Gastrocnemius medialis (tissue), 4 donors: Measurements from ENCODE around the gene RETN. TPM values are rescaled to one million over a fixed set of nuclear protein-coding genes. Genes with fewer than 3 reads are reported as not detected.

ENCODE experiments used
- ATAC-seq, 2 donors: fragments of 150-250 bp; one replicate each; pipeline ENCODE4 v1.9.1; 2016
- DNase-seq, 2 donors: peaks; one replicate each; pipeline ENCODE4 v3.0.0-alpha.2; 2019
- H3K27ac ChIP-seq, 4 donors: fragments of 200-600 bp; sonication (generic); 1 replicate in 1 of 4; 2 replicates in 3 of 4; pipeline ENCODE4 v1.5.1; 2016 to 2018; ENCODE audit warnings: mild to moderate bottlenecking in 2 of 4, moderate library complexity in 1 of 4
- H3K27me3 ChIP-seq, 3 donors: fragments of 200-600 bp; sonication (generic) in 2 of 3; 1 replicate in 1 of 3; 2 replicates in 2 of 3; pipeline versions ENCODE4 v1.5.1 to v1.6.0; 2016 to 2019; ENCODE audit warnings: mild to moderate bottlenecking in 1 of 3, moderate library complexity in 1 of 3
- H3K36me3 ChIP-seq, 2 donors: fragments of 200-600 bp; sonication (generic) in 1 of 2; one replicate each; pipeline ENCODE4 v1.5.1; 2017 to 2018
- H3K4me1 ChIP-seq, 2 donors: fragments of 200-600 bp; sonication (generic) in 1 of 2; one replicate each; pipeline ENCODE4 v1.5.1; 2016 to 2017; ENCODE audit warnings: mild to moderate bottlenecking in 2 of 2
- H3K4me3 ChIP-seq, 4 donors: fragments of 200-600 bp; sonication (generic) in 3 of 4; 1 replicate in 1 of 4; 2 replicates in 3 of 4; pipeline ENCODE4 v1.5.1; 2016 to 2019; ENCODE audit warnings: mild to moderate bottlenecking in 2 of 4
- H3K9me3 ChIP-seq, 3 donors: fragments of 200-600 bp; sonication (generic) in 2 of 3; 1 replicate in 1 of 3; 2 replicates in 2 of 3; pipeline ENCODE4 v1.5.1; 2016 to 2019
- POLR2A ChIP-seq, 2 donors: fragments of 450-650 bp; IDR thresholded peaks; one replicate each; pipeline ENCODE4 v1.6.1; 2017; ENCODE audit warnings: antibody characterized with exemption in 2 of 2, mild to moderate bottlenecking in 2 of 2, moderate library complexity in 2 of 2
- in situ Hi-C, 4 donors: fragments of 200-750 bp; cut with MboI; loops; one replicate each; pipeline versions ENCODE4 v1.15.0 to v1.8.0; 2017; ENCODE audit warnings: low sequenced_read_pairs in 4 of 4
- intact Hi-C: fragments of 100-400 bp; cut with DNase I; formaldehyde crosslinking; loops from one replicate; pipeline ENCODE4 v1.15.1; 2023; ENCODE audit warnings: low total_unique reads
- total RNA-seq, 4 donors: library from RNA; depleted of rRNA; stranded (reverse); fragments of >200 nt; gene quantifications; one replicate each; pipeline versions ENCODE4 v1.1.0 to v1.2.3, GENCODE V29; 2016
- TF ChIP-seq, protein P1 (sequence below), 5 experiments: fragments of 450-650 bp in 3 of 5; fragments of 200-600 bp in 2 of 5; sonication (generic) in 2 of 5; IDR thresholded peaks in 4 of 5; conservative IDR thresholded peaks in 1 of 5; 1 replicate in 4 of 5; 2 replicates in 1 of 5; pipeline ENCODE4 v1.5.1; 2016 to 2019; ENCODE audit warnings: antibody characterized with exemption in 5 of 5, mild to moderate bottlenecking in 3 of 5, moderate library complexity in 3 of 5

Gene RETN
- total RNA-seq, 4 donors from 2014 or later, result 1.2 TPM; not detected in 3

DNA sequence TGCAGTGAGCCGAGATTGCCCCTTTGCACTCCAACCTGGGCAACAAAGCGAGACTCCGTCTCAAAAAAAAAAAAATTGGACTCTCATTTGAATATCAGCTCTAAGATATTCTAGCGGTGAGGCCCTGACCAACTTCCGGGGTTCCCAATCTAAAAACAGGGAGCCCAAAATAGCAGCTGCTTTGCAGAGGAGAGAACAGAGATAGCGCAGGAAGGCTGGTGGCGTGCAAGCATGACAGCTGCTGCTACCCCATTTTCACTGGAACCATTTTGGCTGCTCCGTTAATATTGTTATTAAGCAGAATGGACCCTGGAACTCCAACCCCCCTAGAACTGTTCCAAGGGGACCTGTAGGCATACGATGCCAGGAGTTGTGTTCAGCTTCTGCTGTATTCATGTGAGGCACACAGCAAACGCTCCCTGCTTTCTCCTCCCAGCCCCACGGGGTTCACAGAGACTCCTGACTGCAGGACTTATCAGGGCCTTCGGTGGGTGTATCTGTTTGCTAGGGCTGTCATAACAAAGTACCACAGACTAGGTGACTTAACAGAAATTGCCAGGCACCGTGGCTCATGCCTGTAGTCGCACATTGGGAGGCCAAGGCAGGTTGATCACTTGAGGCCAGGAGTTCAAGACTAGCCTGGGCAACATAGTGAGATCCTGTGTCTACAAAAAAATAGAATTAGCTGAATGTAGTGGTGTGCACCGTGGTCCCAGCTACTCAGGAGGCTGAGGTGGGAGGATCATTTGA lies 20.4 kb upstream of the RETN start:
- TF ChIP-seq POLR2A (IDR thresholded peaks at IDR 0.05), result no peak
- TF ChIP-seq, protein P1, sequence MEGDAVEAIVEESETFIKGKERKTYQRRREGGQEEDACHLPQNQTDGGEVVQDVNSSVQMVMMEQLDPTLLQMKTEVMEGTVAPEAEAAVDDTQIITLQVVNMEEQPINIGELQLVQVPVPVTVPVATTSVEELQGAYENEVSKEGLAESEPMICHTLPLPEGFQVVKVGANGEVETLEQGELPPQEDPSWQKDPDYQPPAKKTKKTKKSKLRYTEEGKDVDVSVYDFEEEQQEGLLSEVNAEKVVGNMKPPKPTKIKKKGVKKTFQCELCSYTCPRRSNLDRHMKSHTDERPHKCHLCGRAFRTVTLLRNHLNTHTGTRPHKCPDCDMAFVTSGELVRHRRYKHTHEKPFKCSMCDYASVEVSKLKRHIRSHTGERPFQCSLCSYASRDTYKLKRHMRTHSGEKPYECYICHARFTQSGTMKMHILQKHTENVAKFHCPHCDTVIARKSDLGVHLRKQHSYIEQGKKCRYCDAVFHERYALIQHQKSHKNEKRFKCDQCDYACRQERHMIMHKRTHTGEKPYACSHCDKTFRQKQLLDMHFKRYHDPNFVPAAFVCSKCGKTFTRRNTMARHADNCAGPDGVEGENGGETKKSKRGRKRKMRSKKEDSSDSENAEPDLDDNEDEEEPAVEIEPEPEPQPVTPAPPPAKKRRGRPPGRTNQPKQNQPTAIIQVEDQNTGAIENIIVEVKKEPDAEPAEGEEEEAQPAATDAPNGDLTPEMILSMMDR (IDR thresholded peaks at IDR 0.05 in 4 of 5, conservative IDR thresholded peaks at IDR 0.05 in 1 of 5), result no peak
- no peaks in the 10 kb centered on the region for H3K36me3 ChIP-seq
- DNase-seq (no peak), ATAC-seq (no peak)
- H3K4me1 ChIP-seq, result peaks cover 0 to 4% of the 10 kb centered on the region in 2 donors
- H3K9me3 ChIP-seq, result no peaks in the 10 kb centered on the region
- in situ Hi-C loops, result no loop called here
- no peak overlapping the region for H3K4me3 ChIP-seq
- H3K27me3 ChIP-seq, result peaks cover 0 to 2% (median 0%) of the 10 kb centered on the region in 3 donors
- no peak overlapping the region for H3K27ac ChIP-seq
- intact Hi-C loops, result no loop called here

DNA sequence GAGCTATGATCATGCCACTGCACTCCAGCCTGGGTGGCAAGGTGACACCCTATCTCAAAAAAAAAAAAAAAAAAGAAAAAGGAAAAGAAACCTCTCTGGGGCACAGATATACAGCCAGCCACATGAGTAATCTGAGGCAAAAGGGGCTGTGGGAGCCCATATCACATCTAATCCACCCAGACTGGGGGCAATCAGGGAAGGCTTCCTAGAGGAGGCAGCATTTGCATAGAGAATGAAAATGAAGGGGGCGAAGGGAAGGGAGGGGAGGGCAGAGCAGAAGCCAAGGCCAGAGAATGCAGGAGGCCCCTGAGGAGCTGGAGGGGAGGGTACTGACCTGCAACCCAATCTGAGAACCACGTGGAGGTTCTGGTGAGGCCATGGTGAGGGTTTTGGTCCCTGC lies 18.7 kb upstream of the RETN start:
- Histone ChIP-seq H3K36me3 (no peaks in the 10 kb centered on the region), H3K27me3 (peaks cover 0 to 1% (median 0%) of the 10 kb centered on the region in 3 donors), H3K4me1 (peaks cover 0 to 4% of the 10 kb centered on the region in 2 donors), H3K9me3 (no peaks in the 10 kb centered on the region), H3K27ac (no peak overlapping the region), H3K4me3 (no peak overlapping the region)
- ATAC-seq (no peak), DNase-seq (no peak)
- TF ChIP-seq, protein P1 (IDR thresholded peaks at IDR 0.05 in 4 of 5, conservative IDR thresholded peaks at IDR 0.05 in 1 of 5), result no peak
- TF ChIP-seq POLR2A (IDR thresholded peaks at IDR 0.05), result no peak
- intact Hi-C loops (no loop called here), in situ Hi-C loops (loop anchor here in 1 of 4 donors (10.0 kb wide), 1 partner anchor 155 kb away; no protein-coding TSS in a partner anchor)

DNA sequence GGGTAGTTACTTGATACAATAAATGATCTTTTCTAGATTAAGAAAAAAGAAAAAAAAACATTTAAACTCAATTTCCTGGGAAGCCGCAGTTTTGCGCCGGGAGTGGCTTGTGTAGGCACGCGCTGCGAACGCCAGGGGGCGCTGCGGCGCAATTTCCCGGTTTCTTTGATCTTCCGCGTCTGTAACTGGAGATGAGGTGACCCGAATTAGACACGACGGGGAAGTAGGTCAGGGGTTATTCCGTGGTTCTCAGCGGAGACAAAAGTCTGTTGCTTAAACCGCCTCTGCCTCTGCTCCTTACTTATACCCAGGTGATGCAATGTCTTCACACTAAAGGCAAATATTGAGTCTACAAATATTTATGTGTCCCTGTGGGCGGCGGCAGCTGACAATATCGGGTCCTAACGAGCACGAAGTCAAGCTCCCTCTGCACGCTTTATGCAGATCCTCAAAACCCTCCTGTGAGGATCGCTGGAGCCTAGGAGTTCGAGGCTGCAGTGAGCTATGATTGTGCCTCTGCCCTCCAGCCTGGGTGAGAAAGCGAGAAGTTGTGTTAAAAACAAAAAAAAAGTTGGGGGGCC lies 16.7 kb upstream of the RETN start:
- Histone ChIP-seq H3K4me1 (peaks cover 0 to 4% of the 10 kb centered on the region in 2 donors), H3K27ac (peak overlapping the region; percentile 50 to 84 (median 70)), H3K4me3 (peak overlapping the region in 2 of 4 donors; percentile 15 to 34), H3K36me3 (no peaks in the 10 kb centered on the region), H3K9me3 (no peaks in the 10 kb centered on the region), H3K27me3 (no peaks in the 10 kb centered on the region)
- peak; percentile 100 for ATAC-seq
- in situ Hi-C loops, result loop anchor here in 1 of 4 donors (10.0 kb wide), 1 partner anchor 153 kb away; no protein-coding TSS in a partner anchor
- TF ChIP-seq POLR2A (IDR thresholded peaks at IDR 0.05), result no peak
- TF ChIP-seq, protein P1 (IDR thresholded peaks at IDR 0.05 in 4 of 5, conservative IDR thresholded peaks at IDR 0.05 in 1 of 5), result peak; percentile 93 to 99 (median 98)
- intact Hi-C loops, result loop anchor here (1.0 kb wide), 2 partner anchors 23 to 28 kb away; partner anchors contain the start of genes PET100, TRAPPC5 and XAB2
- peak; percentile 74 to 88 for DNase-seq

DNA sequence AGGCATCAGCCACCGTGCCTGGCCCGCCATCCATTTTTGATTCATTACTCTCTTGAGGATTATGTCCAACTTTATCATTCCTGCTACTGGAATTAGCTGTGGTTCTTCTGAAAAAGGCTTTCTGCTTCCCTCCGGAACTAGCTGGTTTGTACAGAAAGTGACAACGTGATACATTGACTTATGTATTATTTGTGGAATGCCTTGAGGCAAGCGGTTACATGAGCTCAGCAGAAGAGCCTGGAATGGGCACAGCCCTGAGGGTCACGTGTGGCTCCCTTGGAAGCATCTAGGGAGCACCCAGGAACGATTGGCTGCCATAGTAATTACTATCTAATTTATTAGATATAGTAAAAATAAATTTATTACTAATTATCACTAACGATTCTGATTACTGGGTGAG lies 14.4 kb upstream of the RETN start:
- in situ Hi-C loops, result loop anchor here in 1 of 4 donors (10.0 kb wide), 1 partner anchor 150 kb away; no protein-coding TSS in a partner anchor
- DNase-seq, result no peak

More for the DNA sequence above, 14.4 kb upstream of the RETN start:
- ATAC-seq, result no peak
- intact Hi-C loops, result no loop called here
- TF ChIP-seq, protein P1 (IDR thresholded peaks at IDR 0.05 in 4 of 5, conservative IDR thresholded peaks at IDR 0.05 in 1 of 5), result no peak
- no peak for TF ChIP-seq POLR2A (IDR thresholded peaks at IDR 0.05)
- Histone ChIP-seq H3K36me3 (no peaks in the 10 kb centered on the region), H3K27me3 (no peaks in the 10 kb centered on the region), H3K27ac (no peak overlapping the region), H3K9me3 (no peaks in the 10 kb centered on the region), H3K4me3 (no peak overlapping the region), H3K4me1 (peaks cover 0 to 4% of the 10 kb centered on the region in 2 donors)
